GM12872 (cell line): Measurements from ENCODE around the gene TAPT1.

Experiments used
- CTCF ChIP-seq: IDR thresholded peaks from 3 replicates; pipeline ENCODE4 v1.5.1; 2011; ENCODE audit warnings: low read depth, mild to moderate bottlenecking, low read length, moderate library complexity; ENCODE audit not compliant: insufficient read depth

The TAPT1 gene

GRCh38 chr4:16255730-16256129, 29.5 kb upstream of the TAPT1 start:
- TF ChIP-seq CTCF: no peak

GRCh38 chr4:16253127-16253960, 27.1 kb upstream of the TAPT1 start:
- TF ChIP-seq CTCF: no peak

- TF ChIP-seq CTCF: no peak
Observed at GRCh38 chr4:16250661-16251365, 24.5 kb upstream of the TAPT1 start.

DNA sequence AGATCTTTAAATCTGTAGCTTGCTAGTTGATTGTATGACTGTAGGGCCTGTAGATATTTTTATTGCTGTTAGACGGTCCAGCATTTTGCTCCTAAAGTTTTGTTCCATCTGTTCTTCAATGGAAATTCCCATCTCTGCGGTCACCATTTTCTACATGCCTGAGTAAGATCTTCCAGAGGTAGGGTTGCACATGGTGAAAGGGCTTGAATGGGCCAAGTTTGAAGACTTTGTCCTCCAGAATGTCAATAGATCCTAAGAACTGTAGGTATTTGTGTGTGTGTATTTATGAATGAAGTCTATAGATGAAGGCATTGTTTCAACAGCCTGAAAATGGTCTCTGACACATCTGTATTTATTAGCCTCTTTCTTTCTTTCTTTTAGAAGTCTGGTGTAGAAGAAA, 22.3 kb upstream of the TAPT1 start:
- TF ChIP-seq CTCF: no peak

DNA sequence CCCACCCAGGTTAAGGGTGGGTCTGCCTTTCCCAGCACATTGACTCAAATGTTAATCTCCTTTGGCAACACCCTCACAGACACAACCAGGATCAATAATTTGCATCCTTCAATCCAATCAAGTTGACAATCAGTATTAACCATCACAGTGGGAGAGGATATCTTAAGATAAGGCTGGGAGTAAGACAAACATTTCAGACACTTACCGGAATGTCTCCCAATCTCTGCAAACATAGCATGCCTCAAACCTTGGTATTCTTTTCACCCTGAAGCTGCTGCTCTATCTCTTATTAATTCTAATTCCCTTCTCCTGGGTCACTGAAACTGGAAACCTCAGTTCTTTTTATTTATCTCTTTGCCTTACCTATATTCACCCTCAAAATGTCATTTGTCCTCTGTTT, 19.0 kb upstream of the TAPT1 start:
- TF ChIP-seq CTCF: no peak

- no peak for TF ChIP-seq CTCF
Observed at GRCh38 chr4:16243285-16243684, 17.0 kb upstream of the TAPT1 start.

- no peak for TF ChIP-seq CTCF
Observed at GRCh38 chr4:16240300-16240699, 14.0 kb upstream of the TAPT1 start.
